BLaER1 treated with 17β-estradiol and CSF1 and Interleukin-3, amounts not matched to agents 10 nM and 100 nM (cell line): ENCODE results near the gene MPC2.

Experiments used
- H3K27ac ChIP-seq, 11 experiments: shearing (Covaris generic); formaldehyde crosslinking; 2 replicates each; pipeline ENCODE4 v1.8.1; 2022
- H3K27me3 ChIP-seq, 11 experiments: shearing (Covaris generic); formaldehyde crosslinking; 2 replicates each; pipeline ENCODE4 v1.8.1; 2022
- H3K36me3 ChIP-seq, 11 experiments: shearing (Covaris generic); formaldehyde crosslinking; 2 replicates each; pipeline ENCODE4 v1.8.1; 2022
- H3K4me1 ChIP-seq, 10 experiments: shearing (Covaris generic); formaldehyde crosslinking; 2 replicates each; pipeline ENCODE4 v1.8.1; 2022
- H3K4me2 ChIP-seq, 11 experiments: shearing (Covaris generic); formaldehyde crosslinking; 2 replicates each; pipeline ENCODE4 v1.8.1; 2022
- H3K4me3 ChIP-seq, 10 experiments: shearing (Covaris generic); formaldehyde crosslinking; 2 replicates each; pipeline ENCODE4 v1.8.1; 2022
- H3K9ac ChIP-seq, 11 experiments: shearing (Covaris generic); formaldehyde crosslinking; 2 replicates each; pipeline ENCODE4 v1.8.1; 2022
- H3K9me3 ChIP-seq, 11 experiments: shearing (Covaris generic); formaldehyde crosslinking; replicated peaks in 1 of 11; 2 replicates each; pipeline ENCODE4 v1.8.1; 2022
- H4K20me1 ChIP-seq, 11 experiments: shearing (Covaris generic); formaldehyde crosslinking; 2 replicates each; pipeline ENCODE4 v1.8.1; 2022
- Cebpa-rat ChIP-seq, 11 experiments: shearing (Covaris generic); IDR thresholded peaks; 2 replicates each; pipeline ENCODE4 v1.8.1; 2022

MPC2 gene

DNA sequence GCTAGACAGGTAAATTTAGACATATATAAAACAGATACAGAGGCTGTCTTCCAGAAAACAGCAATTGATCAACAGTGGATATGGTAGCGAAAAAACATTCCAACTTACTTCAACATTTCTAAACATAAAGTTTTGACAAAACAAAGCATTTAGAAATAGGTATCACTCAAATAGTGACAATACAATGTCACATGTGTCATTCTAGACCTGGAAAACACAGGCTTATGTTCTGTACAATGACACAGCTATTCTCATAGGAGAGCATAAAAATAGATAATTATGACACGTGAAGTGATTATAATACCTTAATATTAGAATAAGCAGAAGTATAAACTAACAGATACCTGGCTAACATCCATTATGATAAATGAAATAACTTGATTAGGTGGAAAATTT is 8.4 kb downstream of the MPC2 start:
- H3K27me3 ChIP-seq = no peaks in the 10 kb centered on the region
- no peaks in the 10 kb centered on the region for H3K9me3 ChIP-seq
- peaks cover 0 to 13% (median under 1%) of the 10 kb centered on the region in 10 experiments; a peak in 5 of 20 replicates for H3K4me1 ChIP-seq
- no peak overlapping the region for H3K4me2 ChIP-seq
- no peak overlapping the region for H3K27ac ChIP-seq
- H3K36me3 ChIP-seq = peaks cover 0 to 7% (median 0%) of the 10 kb centered on the region in 11 experiments; a peak in 2 of 22 replicates
- H4K20me1 ChIP-seq = no peaks in the 10 kb centered on the region; a peak in 1 of 22 replicates
- no peak overlapping the region for H3K9ac ChIP-seq
- TF ChIP-seq Cebpa-rat (IDR thresholded peaks at IDR 0.05) = no peak
- H3K4me3 ChIP-seq = no peak overlapping the region

DNA sequence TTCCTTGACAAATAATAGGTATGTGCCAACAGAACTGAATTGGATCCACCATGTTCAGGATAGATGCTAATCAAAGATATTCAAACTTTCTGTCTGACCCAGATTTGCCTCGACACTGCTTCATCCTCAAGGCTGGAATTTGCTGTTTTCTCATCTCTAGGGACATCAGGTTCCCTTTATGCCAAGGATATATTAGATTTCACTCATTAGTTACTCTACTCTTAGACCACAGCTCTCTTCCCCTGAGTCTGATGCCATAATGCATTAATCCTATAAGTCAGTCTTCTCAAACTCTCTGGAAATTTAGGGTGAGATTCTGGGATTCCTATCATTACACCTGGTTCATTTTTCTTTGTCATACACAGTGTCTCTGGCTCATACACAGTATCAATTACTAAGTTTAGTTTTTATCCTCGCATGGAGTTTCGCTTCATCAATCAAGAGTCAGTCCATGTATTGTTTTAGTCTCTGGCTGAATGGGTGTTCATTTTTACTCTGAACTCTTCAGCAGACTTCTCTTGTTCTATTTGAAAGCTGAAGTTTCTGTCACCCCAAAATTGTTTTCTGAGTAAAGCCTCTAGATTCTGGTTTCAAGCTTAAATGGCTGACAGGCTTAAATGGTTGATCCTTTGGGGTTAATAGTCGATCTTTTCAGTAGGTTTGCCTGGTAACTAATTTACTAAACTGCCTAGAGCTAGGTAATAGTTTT is 9.7 kb downstream of the MPC2 start:
- no peak overlapping the region for H3K4me3 ChIP-seq
- H3K27ac ChIP-seq = no peak overlapping the region
- H3K4me1 ChIP-seq = peaks cover 0 to 12% (median 0%) of the 10 kb centered on the region in 10 experiments; a peak in 2 of 20 replicates

DNA sequence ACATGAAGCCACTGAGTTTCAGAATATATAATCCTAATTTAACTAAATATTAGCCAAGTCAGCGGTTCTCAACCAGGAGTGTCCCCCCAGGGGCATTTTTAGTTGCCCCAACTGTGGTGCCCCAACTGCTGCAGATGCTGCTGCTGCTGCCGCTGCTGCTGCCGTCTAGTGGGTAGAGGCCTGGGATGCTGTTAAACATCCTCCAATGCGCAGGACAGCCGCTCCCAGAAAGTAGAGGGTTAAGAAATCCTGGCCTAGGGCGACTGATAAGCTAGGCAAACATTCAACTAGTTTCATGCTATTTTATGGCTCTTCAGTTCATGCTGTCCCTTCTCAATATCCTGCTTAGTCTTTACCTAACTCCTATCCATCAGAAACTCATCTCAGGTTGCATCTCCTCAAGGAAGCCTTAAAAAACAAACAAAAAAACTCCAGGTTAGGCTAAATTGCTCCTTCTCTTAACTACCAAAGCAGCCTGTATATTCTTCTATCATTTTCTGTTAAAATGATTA is 10.3 kb downstream of the MPC2 start:
- no peaks in the 10 kb centered on the region for H3K9me3 ChIP-seq
- TF ChIP-seq Cebpa-rat (IDR thresholded peaks at IDR 0.05) = no peak
- H3K27ac ChIP-seq = no peak overlapping the region
- H4K20me1 ChIP-seq = no peaks in the 10 kb centered on the region; a peak in 1 of 22 replicates
- no peak overlapping the region for H3K4me2 ChIP-seq
- H3K36me3 ChIP-seq = peaks cover 0 to 13% (median 0%) of the 10 kb centered on the region in 11 experiments; a peak in 3 of 22 replicates
- H3K4me1 ChIP-seq = peaks cover 0 to 16% (median 0%) of the 10 kb centered on the region in 10 experiments; a peak in 2 of 20 replicates
- no peak overlapping the region for H3K9ac ChIP-seq
- no peaks in the 10 kb centered on the region for H3K27me3 ChIP-seq
- no peak overlapping the region for H3K4me3 ChIP-seq

More for the DNA sequence above, 9.7 kb downstream of the MPC2 start:
- Histone ChIP-seq H4K20me1 (no peaks in the 10 kb centered on the region; a peak in 1 of 22 replicates), H3K9me3 (no peaks in the 10 kb centered on the region), H3K9ac (no peak overlapping the region), H3K36me3 (peaks cover 0 to 13% (median 0%) of the 10 kb centered on the region in 11 experiments; a peak in 3 of 22 replicates), H3K27me3 (no peaks in the 10 kb centered on the region), H3K4me2 (peak overlapping the region in 3 of 11 experiments; percentile 10 to 20 (median 13); a peak in 2 of 22 replicates)
- TF ChIP-seq Cebpa-rat (IDR thresholded peaks at IDR 0.05) = no peak

DNA sequence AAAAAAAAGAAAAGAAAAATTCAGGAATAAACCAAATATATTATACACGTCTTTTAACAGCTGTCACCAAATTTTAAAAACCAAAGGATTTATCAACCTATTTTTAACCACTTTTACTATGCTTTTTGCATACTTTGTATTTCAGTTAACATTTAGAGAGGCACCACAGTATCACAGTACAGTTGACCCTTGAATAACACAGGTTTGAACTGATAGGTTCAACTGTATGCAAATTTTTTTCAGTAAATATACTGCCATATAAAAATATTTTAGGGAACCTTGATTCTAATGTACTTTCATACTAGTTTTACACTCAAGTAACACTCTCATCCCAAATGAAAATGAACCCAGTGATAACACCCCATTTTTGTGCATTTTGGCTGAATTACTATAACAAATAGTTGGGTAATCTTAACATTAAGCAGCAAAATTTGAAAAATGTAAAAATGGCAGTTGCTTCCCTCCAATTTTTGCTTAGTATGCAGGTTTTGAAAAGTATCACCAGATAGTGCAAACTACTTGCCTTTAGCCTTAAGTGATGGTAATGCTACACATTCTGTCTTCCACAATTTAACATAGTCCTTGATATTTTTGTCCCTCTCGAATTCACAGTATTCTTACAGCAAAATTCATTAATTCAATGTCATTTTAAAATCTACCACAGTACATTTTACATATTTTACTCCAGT is 12.2 kb downstream of the MPC2 start:
- Histone ChIP-seq H3K9ac (no peak overlapping the region), H3K27ac (no peak overlapping the region), H3K36me3 (peaks cover 0 to 13% (median 0%) of the 10 kb centered on the region in 11 experiments; a peak in 6 of 22 replicates), H3K4me3 (no peak overlapping the region), H3K4me1 (peaks cover 0 to 16% (median 0%) of the 10 kb centered on the region in 10 experiments; a peak in 2 of 20 replicates), H3K4me2 (no peak overlapping the region), H3K27me3 (no peaks in the 10 kb centered on the region), H3K9me3 (no peaks in the 10 kb centered on the region), H4K20me1 (no peaks in the 10 kb centered on the region; a peak in 1 of 22 replicates)
- no peak for TF ChIP-seq Cebpa-rat (IDR thresholded peaks at IDR 0.05)

DNA sequence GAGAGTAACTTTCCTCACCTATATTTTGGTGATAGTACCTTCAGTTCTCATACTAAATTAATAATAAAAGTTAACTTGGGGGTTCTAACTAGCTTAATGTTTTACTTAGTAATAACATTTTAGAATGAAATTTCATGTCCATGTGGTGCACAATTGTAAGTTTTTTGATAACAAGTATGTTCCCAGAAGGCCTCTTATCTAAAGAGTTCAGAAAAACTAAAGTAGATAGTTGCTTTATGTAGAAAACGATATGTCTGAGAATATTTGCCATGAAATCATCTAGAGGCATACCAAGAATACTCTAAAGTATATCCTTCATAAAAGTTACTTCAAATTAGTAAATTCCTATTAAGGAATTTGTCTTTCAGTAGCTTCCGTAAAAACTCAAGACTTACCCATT is 12.8 kb downstream of the MPC2 start:
- Histone ChIP-seq H3K27ac (no peak overlapping the region), H4K20me1 (no peaks in the 10 kb centered on the region; a peak in 1 of 22 replicates), H3K27me3 (no peaks in the 10 kb centered on the region), H3K4me2 (no peak overlapping the region), H3K4me3 (no peak overlapping the region), H3K4me1 (peaks cover 0 to 16% (median 0%) of the 10 kb centered on the region in 10 experiments; a peak in 2 of 20 replicates), H3K9me3 (no peaks in the 10 kb centered on the region), H3K9ac (no peak overlapping the region), H3K36me3 (peaks cover 0 to 14% (median 0%) of the 10 kb centered on the region in 11 experiments; a peak in 7 of 22 replicates)
- TF ChIP-seq Cebpa-rat (IDR thresholded peaks at IDR 0.05) = no peak

DNA sequence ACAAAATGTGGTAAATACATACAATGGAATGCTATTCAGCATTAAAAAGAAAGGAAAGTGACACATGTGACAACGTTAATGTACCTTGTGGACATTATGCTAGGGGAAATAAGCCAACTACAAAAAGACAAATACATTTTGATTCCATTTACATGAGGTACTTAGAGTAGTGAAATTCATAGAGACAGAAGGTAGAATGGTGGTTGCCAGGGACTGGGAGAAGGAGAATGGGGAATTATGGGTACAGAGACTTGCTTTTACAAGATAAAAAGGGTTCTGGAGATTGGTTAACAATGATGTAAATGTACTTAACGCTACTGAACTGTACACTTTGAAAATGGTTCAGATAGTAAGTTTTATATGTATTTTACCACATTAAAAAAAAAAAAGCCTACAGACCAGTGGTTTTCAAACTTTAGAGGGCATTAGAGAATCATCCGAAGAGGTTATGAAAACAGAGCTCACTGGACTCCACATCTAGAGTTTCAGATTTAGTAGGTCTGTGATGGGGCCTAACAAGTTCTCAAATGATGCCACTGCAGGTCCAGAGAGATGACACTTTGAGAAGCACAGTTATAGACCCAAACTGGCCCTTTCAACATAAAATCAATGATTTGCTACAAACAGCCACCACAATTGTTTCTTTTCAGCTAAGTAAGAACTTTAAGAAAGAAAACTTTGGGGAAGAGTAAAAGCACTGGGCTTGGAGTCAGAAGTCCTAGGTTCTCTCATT is 13.4 kb downstream of the MPC2 start:
- TF ChIP-seq Cebpa-rat (IDR thresholded peaks at IDR 0.05) = no peak
- H3K4me1 ChIP-seq = peaks cover 0 to 16% (median 0%) of the 10 kb centered on the region in 10 experiments; a peak in 2 of 20 replicates
- no peaks in the 10 kb centered on the region for H3K9me3 ChIP-seq
- H3K9ac ChIP-seq = no peak overlapping the region
- no peaks in the 10 kb centered on the region for H3K27me3 ChIP-seq
- no peak overlapping the region for H3K4me2 ChIP-seq
- peaks cover 0 to 20% (median 3%) of the 10 kb centered on the region in 11 experiments; a peak in 10 of 22 replicates for H3K36me3 ChIP-seq
- H4K20me1 ChIP-seq = no peaks in the 10 kb centered on the region; a peak in 1 of 22 replicates
- H3K4me3 ChIP-seq = no peak overlapping the region
- no peak overlapping the region for H3K27ac ChIP-seq

DNA sequence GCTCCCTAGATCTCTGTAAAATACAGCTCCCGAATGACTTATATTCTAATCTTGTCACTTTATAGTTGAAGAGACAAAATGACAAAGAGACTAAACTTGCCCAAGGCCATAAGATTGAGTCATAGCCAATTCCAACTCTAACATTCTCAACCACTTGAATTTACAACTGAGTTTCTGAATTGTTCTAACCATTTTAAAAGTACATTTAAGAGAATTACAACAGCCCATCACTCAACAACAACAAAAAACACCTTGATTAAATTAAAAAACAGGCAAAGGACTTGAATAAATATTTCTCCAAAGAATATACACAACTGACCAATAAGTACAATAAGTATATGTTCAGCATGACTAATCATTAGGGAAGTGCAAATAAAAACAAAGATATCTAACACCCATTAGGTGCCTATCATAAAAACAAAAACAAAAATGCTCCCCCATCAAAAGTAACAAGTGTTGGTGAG is 14.2 kb downstream of the MPC2 start:
- no peak overlapping the region for H3K4me3 ChIP-seq
- peaks cover 0 to 16% (median 0%) of the 10 kb centered on the region in 10 experiments; a peak in 2 of 20 replicates for H3K4me1 ChIP-seq
- H3K27ac ChIP-seq = no peak overlapping the region
- no peaks in the 10 kb centered on the region; a peak in 1 of 22 replicates for H4K20me1 ChIP-seq
- peaks cover 0 to 28% (median 8%) of the 10 kb centered on the region in 11 experiments; a peak in 12 of 22 replicates for H3K36me3 ChIP-seq
- H3K4me2 ChIP-seq = no peak overlapping the region
- no peaks in the 10 kb centered on the region for H3K9me3 ChIP-seq
- no peaks in the 10 kb centered on the region for H3K27me3 ChIP-seq
- TF ChIP-seq Cebpa-rat (IDR thresholded peaks at IDR 0.05) = no peak
- no peak overlapping the region for H3K9ac ChIP-seq

DNA sequence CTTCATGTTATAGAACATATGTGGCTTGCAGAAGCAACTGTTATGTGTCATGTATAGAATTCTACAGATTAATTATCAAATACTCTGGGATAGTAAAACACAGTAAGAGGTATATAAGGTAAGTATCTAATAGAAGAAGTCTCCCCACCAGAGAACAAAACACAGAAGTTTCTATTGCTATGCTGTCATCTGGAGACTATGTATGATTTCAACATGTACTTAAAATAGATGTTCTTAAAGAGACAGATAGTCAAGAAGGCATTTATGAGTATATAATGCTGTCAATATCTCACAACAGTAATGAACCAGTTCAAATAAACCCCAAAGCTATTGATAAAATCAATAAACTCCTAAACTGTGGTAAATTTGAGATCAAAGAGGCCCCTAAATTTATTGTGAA is 14.8 kb downstream of the MPC2 start:
- H3K9me3 ChIP-seq = no peaks in the 10 kb centered on the region
- no peak overlapping the region for H3K4me3 ChIP-seq
- no peaks in the 10 kb centered on the region for H3K27me3 ChIP-seq
- no peak overlapping the region for H3K9ac ChIP-seq
- no peak overlapping the region for H3K27ac ChIP-seq
- peaks cover 0 to 16% (median 0%) of the 10 kb centered on the region in 10 experiments; a peak in 2 of 20 replicates for H3K4me1 ChIP-seq
- TF ChIP-seq Cebpa-rat (IDR thresholded peaks at IDR 0.05) = no peak
- no peaks in the 10 kb centered on the region; a peak in 1 of 22 replicates for H4K20me1 ChIP-seq
- H3K36me3 ChIP-seq = peaks cover 4 to 34% (median 13%) of the 10 kb centered on the region in 11 experiments; a peak in 19 of 22 replicates
- no peak overlapping the region for H3K4me2 ChIP-seq
